Activated CD8-positive, alpha-beta memory T cell treated with anti-CD3 and anti-CD28 coated beads, Interleukin-2, amount 50 U/mL, for 1 hour (primary cell): ENCODE measurements around the gene CPSF4.

Experiments
- DNase-seq: peaks from one replicate; pipeline ENCODE4 v3.0.0-alpha.2; 2020; ENCODE audit errors: extremely low read depth

Gene CPSF4

DNA sequence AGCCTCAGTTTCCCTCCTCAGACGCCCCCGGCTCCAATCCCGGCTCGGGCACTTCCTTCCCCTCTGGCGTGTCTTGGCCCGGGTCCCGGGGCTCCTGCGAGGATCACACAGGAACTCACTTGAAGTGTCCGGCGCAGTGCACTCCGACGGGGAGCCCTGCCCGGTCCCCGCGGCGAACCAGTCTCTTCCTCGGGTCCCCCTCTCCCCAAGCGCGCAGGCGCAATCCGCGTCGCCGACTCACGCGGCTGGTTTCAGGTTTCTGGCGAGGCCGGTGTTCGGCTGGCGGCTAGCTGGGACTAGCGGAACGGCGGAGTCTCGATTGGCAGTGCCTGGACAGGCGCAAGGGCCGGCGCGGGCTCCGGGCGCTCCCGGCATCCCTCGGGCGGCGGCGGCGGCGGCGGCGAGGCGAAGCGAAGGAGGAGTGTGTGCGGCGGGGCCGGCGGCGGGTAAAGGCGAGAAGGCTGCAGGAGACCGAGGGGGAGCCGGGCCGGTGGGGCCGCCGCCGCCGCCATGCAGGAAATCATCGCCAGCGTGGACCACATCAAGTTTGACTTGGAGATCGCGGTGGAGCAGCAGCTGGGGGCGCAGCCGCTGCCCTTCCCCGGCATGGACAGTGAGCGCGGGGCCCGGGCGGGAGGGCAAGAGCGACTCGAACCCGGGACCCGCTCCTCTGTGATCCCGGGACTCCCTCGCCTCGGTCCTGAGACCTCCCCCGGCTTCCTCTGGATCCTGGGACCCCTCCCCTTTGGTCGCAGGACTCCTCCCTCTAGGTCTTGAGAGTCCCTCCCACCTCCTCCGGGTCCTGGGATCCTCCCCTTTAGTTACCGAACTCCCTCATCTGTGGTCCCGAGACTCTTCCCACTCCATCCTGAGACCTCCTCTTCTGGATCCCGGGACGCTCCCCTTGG is at the start of gene CPSF4, which contains the start of gene PTCD1:
TSS of gene CPSF4 (plus strand) at position 371 of the 908 bp plus-strand sequence. CDS start at position 511, 140 bp downstream.
TSS of gene PTCD1 (minus strand) at position 226 of the 908 bp plus-strand sequence. CDS start 3,556 bp downstream, outside the sequence.
- peak; percentile 69 for DNase-seq

DNA sequence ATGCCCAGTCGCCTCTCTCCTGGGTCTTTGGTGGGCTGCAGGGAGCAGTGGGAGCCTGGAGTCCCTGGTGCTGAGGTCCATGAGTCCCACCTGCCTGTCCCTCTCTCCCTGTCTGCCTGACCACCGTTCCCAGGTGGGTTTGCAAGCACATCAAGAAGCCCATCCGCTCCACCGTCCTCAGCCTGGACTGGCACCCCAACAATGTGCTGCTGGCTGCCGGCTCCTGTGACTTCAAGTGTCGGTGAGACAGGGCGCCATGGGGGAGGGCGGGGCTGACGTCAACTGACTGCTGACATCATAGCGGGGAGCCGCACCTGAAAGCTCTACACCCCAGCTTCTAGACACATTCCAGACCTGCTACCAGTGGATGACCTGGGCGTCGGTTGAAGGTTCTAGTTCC is 49.0 kb upstream of the CPSF4 start:
- no peak for DNase-seq

DNA sequence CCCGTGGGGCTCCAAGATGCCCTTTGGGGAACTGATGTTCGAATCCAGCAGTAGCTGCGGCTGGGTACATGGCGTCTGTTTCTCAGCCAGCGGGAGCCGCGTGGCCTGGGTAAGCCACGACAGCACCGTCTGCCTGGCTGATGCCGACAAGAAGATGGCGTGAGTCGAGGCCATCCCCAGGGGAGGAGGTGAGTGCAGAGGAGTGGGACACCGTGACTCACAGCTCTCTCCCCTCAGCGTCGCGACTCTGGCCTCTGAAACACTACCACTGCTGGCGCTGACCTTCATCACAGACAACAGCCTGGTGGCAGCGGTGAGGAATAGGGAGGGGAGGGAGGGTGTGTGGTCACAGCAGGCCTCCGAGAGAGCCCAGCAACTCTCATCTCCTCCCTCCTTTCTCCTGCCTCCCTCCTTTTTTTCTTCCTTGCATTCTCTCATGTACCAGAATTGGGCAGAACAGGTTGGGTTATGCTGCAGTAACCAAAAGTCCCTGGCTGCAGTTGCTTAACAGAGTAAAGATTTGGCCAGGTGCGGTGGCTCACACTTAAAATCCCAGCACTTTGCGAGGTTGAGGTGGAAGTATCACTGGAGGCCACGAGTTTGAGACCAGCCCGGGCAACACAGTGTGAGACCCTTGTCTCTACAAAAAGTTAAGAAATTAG is 47.7 kb upstream of the CPSF4 start:
- DNase-seq: no peak

DNA sequence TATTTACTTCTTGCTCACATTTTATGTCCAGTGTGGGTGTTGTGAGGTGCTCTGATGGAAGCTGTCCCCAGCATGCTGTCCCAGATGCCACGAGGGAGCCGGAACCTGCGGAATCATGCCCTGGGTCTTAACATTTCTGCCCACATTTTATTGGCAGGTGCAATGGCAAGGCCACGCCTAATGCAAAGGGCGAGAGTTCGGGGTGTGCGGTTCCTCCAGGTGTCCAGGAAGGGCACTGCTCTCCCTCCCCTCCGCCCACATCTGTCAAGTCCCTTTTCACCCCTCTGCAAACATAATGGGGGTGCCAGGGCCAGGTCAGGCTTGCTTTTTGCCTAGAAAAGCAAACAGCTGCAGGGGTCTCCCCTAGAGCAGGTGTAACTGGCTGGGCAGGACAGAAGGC is 46.7 kb upstream of the CPSF4 start:
- no peak for DNase-seq

DNA sequence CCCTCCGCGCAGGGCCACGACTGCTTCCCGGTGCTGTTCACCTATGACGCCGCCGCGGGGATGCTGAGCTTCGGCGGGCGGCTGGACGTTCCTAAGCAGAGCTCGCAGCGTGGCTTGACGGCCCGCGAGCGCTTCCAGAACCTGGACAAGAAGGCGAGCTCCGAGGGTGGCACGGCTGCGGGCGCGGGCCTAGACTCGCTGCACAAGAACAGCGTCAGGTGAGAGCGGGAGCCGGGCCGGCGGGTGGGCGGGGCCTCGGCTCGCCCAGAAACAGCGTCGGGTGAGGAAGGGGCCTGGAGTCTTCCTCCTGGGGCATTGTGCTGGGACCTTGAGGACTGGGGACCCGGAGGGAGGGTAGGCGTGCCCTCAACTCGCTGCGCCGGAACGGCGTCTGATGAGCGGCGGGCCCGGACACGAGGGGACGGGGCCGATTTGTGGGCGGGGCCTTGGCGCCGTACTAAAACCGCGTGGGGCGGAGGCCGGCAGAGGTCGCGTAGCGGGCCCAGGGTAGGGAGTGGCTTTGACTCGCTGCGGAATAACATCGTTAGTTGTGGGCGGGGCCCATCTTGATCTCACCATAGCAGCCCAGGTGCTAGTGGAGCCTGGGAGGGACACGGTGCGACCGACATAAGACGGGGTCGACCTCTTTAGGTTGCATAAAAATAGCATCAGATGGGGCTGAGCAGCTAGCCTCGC is 45.9 kb upstream of the CPSF4 start:
- DNase-seq: peak; percentile 68

DNA sequence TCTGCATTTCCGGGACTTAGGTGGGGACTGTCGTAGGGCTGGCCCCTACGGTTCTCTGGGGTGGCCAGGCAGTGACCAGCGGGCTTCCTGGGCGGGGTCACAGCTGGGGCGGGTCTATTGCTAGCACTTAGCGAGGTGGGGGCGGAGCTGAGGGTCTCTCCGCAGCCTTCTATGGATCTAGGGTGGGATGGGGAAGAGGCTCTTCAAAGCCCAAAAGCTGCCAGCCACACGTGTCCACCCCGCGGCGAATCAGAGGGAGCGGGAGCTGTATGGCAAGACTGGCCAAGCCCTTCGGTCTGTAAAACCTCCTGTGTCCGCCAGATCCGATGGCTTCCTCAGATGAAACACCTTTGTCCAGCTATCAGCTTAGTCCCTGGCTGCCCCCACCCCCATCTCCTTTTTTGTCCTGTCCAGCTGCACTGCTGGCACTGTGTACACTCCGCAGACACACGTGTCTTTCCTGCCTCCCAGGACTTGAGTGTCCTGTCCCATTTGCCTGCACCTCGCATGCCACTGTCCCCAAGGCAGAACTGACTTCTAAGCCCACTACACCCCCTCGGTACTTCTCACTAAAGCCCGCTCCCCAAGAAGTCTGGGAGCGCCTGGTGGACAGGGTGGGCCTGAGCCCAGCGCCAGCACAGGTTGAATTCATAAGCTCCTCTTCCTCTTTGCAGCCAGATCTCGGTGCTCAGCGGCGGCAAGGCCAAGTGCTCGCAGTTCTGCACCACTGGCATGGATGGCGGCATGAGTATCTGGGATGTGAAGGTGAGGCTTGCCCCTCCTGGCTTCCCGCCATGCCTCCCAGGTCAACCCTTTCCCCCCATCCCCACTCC is 45.2 kb upstream of the CPSF4 start:
- DNase-seq: no peak

DNA sequence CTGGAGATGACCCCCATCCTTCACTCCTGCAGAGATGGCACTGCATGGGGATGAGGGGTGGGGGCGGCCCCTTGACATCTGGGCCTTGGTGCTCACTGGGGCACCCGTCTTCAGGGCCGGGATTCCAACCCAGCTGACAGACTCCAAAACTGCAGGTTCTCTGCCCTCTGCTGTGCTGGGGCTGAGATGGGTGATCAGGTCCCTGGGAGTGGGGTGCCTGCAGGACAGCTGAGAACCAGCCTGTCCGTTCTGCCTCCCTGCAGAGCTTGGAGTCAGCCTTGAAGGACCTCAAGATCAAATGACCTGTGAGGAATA is 44.6 kb upstream of the CPSF4 start:
- DNase-seq: no peak

DNA sequence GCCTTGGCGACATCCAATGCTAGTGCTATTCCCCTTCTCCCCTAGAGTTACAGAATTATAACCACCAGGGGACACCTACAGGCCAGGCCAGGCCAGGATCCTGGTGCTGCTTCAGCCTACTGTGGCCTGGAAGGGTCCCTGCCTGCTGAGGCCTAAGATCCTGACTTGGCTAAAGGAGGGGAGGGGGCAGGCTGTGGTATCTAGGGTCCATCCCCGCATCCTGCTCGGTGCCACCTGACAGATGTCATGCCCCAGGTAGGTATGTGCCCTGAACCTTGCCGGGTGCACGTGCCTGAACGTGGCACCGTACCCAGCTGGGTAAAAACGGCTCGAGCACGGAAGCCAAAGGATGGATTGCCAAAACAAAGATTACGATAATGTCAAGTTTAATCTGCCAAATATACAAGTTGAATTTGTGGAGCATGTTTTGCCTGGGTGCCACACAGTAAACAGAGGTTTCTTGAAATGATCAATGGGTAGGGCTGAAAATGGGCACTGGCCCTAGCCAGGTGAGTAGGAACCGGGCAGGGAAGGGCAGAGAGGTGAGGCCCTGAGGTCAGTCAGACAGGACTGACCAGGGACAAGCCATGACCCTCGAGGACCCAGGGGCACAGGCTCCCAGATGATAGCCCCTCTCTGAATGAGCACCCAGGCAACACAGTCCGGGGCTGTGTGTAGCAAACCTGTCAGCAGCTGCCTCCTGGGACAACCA is 43.0 kb upstream of the CPSF4 start:
- DNase-seq: no peak

DNA sequence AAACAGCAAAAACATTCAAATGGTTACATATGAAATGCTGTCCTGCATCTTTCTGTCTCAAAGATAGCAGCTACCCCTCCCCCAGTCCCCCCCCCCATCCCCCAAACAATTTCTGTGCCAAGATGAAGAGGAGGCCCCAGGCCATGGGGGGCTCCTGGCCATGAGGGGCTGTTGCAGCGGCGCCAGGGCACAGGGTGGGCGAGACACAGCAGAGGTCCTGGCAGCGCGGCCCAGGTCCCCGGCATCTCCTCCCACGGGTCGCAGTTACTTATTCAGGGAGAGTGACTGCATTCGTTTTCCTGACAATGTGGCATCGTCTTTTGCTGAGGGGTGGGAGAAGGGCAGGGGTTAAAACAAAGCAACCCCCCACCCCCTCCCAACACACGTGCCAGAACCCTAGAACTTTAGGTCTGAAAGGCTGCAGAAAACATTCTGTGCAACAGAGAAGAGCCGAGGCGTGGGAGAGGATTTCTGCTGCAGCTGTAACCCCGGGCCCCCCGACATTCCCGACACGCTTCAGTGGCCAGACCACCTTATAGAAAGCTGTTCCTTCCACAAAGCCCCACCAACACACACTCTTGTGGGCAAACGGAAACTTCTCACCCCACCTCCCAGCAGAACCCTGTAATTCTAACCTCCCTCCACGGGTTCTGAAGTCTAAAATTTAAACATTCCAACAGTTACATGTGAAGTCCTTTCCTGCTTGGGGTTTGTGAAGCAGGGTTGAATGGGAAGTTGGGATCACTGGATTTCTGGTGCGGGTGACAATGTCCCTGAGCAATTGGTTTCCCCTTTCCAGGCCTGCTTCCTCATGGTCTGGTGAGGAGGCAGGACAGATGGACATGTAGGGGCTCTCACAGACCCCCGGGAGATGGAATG is 42.1 kb upstream of the CPSF4 start:
- no peak for DNase-seq

DNA sequence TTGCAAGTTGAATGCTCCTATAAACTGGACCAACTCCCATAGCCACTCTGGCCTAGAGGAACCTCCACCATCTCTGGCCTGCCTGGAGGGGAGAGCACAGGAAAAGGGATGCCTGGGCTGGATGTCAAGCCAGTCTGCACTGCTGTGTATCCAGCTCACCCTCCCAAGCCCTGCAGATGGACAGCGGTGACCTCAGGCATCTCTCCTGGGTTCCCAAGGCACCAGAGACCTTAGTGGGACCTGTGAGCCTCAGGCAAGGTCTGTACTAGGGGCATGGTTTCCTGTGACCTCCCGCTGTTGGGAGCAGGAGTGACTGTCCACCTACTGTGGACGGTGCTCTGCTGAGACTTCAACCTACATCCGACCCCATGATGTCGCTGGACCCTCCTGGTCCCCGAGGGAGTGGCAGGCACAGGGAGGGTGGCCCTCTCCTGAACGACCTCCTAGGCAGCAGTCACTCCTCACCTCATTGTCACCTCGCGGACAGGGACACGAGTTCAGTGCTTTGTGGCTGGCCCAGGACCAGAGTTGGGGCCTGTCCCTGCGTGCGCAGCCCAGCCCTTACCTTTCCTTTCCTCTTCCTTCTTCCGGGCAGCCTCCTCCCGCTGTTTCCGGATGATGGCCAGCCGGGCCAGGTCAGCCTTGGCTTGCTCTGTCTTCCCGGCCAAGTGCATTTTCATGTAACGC is 41.3 kb upstream of the CPSF4 start:
- no peak for DNase-seq

DNA sequence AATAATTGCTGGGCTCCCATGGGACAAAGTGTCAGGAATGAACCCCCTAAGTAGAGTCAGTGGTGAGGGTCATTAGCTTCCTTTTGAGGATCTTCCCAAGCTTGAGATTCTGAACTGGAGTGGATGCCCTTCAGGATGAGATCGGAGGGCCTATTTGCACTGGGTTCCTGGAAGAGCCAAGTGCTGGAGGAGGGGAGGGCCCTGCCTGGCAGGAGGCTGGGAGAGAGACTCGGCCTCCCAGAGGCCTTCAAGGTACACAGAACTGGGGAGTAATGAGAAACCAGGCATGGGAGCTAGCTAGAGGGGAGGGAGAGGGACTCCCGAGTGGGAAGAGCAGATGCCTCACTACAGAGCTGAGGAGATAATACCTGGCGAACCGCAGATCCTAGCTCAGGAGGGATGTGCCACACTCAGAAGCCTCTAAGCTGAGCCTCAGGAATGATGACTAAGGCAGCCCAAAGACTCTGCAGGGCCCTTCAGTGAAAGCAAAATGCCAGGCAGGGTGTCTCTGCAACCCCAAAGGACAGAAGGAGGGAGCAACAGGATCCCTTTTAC is 39.8 kb upstream of the CPSF4 start:
- DNase-seq: no peak

DNA sequence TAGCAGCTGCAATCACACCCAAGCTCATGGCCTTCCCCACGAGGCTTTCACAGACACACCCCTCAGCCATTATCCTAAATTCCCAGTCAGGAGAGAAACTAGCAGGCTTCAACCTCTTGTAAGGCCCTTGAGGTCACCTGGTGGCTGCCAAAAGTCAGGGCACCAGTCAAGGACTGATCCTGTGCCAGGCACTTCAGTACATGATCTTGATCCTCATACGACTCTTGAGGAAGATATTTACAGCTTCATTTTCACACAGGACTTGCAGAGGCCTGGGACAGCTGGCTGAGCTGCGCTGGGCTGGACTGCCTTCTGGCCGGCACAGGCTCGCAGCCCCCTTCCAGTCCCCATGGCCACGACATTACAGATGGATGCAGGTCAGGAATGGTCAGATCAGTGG is 39.1 kb upstream of the CPSF4 start:
- no peak for DNase-seq

DNA sequence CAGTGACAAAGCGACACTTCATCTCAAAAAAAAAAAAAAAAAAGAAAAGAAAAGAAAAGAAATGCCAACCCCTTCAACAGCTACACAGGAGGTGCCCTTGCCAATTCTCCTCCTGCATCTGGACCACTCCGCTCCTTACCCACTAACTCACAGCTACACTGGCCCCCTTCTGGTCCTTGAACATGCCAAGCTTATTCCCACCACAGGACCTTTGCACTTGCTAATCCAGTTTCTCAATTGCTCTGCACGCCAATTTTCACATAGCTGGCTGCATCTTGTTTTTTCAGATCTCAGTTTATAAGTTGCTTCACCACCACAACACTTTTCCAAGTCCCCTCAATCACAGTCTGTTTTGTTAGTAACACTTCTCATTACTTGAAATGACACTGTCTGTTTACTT is 35.9 kb upstream of the CPSF4 start:
- DNase-seq: no peak

DNA sequence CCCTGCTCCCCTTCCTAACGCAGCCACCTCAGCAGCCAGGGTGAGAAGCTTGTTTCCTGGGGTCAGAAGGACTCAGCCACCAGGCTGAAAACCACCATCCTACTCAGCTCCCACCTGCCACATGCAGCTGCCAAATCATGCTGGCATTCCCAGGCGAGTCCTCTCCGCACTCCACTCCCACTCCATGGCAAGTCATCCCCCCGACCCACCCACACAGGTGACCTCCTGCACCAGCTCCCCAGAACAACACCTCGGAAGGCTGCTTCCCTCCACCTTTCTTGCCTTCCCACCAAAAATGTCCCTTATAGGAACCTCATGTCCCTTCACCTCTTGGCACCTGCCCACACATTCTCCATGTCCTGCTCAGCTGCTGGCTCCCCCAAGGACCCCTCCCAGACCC is 35.0 kb upstream of the CPSF4 start:
- DNase-seq: no peak

DNA sequence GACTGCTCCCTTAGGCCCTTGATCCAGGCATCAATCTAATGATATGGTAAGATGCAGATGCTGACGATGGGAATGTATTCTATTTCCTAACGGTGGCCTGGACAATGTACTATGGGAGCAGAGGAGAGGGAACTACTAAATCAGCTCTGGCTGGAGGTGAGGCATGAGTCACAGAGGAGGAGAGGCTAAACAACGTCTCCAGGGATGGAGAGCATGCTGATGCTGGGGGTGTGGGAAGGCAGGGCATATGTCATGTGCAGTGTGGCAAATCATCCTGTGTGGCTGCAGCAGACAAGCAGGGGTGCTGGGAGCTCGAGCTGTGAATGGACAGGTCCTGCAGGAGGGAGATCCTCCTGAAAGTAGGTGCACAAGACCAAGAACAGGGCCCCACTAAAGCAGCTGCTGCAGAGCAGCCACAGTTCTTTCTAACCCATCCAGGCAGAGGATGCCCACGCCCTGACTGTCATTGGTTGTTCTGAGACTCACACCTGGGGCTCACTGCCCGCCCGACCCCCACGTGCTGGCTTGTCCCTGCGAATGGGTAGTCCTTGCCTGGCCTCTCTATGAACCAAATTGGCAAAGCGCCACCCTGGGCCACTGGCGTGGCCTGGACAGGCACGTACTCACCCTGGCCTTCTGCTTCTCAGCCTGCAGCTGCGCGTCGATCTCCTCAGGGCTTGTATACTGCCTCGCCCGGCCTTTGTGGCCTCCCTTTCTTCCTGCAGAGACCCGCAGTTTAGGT is 34.3 kb upstream of the CPSF4 start:
- no peak for DNase-seq

DNA sequence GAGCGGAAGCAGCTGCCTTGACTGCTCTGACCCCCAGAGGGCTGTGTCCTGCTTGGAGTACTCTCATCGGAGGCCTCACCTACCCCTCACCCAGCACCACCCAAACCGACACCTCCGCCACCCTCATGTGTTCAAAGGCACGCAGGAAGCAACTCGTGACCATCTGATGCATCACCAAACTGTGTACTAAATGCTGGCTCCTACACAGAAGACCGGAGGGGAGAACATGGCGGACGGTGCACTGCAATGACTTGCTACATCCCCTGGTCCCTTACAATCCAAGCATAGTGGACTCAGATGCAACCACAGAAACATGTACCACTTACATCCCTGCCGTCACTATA is 33.8 kb upstream of the CPSF4 start:
- DNase-seq: no peak

DNA sequence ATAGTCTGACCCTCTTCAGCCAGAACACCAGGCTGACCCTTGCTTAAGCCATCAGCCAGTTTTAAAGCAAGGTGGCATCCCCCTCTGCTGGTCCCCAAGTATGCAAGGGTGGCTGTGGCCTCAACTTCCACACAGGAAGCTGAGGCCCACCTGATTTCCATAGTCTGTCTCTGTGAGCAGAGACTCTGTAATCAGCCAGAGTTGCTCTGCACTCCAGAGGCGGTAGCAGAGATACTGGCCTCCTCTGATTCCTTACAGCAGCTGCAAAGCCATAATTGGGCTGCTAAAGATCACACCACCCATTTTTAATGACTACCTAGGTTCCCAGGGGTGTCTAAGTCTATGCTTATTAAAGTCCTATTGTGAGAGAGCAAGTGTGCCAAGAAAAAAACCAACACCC is 32.2 kb upstream of the CPSF4 start:
- no peak for DNase-seq

DNA sequence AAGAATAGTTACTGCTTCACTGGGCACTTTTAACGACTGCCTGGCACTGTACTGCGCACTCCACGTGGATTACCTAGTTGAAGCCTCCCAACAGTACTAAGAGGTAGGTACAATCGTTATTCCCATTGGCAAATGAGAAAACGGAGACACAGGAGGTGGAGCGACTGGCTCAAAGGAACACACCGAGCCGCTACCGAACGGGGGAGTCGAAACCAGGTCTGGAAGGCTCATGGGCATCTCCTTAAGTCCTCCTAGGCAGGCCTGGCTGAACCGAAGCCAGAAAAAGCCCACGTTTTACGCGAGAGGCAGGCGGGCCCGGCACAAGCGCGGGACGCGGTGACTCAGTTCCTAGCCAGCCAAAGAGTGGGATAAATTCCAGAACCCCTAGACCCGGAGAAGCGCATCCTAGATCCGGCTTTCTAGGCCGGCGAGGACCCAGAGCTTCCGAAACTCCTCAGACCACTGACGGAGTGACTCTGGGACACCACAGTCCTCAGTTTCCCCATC is 30.8 kb upstream of the CPSF4 start:
- DNase-seq: no peak
